ENCODE measurements around the gene NAA80.
"Not testable (repeated sequence)": the region's sequence is repeated elsewhere in the genome, so short reads cannot be mapped to it uniquely, and the experiment has no call there.

NAA80 gene

DNA sequence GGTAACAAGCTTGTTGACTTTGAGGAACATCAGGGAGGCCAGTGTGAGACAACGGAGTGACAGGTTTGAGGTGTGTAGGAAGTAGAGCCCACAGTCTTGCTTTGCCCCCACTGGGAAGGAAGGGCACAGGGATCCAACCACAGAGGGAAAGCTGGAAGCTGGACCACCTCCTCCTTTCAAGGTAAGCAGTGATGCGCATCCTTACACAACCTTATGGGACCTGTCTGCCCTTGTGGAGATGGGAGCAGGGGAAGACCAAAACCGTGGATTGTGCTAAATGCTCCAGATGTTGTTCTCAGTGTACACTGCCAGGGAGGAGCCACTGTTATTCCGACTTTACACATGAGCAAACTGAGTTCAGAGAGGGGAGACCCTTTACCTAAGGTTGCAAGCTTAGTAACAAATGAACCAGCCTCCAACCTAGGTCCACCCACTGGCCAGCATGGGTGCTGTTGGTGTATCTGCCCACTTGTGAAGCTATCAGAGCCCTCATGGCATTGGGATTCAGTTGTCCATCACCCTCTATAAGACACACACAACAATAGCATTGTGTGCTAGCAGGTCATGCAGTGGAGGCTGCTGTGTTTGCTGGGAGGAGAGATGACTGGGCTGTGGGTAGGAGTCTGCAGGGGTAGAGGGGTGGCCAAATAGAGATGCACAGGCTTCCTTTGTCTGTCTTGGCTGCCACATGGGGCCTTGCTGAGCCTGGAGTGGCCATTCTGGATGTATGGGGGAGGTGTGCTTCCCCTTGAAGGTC is 20.9 kb downstream of the NAA80 start:
- ATAC-seq (replicated peaks) (peak in 1 of 2 donors; percentile 22), DNase-seq (no peak)
- H3K4me3 Mint-ChIP-seq = no peak overlapping the region
- no peaks in the 10 kb centered on the region for H3K36me3 Mint-ChIP-seq
- H3K4me1 Mint-ChIP-seq = peaks cover 16 to 28% of the 10 kb centered on the region in 2 donors
- peaks cover 35 to 43% of the 10 kb centered on the region in 2 donors for H3K27me3 Mint-ChIP-seq
- H3K9me3 Mint-ChIP-seq = no peaks in the 10 kb centered on the region
- no peak overlapping the region for H3K27ac Mint-ChIP-seq

DNA sequence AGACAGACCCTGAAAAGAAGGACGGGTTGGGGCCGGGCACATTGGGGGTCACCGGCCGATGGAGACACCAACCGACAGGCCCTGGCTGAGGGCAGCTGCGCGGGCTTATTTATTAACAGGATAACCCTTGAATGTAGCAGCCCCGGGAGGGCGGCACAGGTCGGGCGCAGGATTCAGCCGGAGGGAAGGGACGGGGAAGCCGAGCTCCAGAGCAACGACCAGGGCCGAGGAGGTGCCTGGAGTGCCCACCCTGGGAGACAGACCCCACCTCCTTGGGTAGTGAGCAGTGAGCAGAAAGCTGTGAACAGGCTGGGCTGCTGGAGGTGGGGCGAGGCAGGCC is 22.5 kb downstream of the NAA80 start:
- ATAC-seq (replicated peaks) (no peak), DNase-seq (no peak)
- Mint-ChIP-seq H3K4me1 (peaks cover 20 to 34% of the 10 kb centered on the region in 2 donors), H3K27me3 (peaks cover 40 to 49% of the 10 kb centered on the region in 2 donors), H3K27ac (no peak overlapping the region), H3K4me3 (no peak overlapping the region), H3K9me3 (no peaks in the 10 kb centered on the region), H3K36me3 (no peaks in the 10 kb centered on the region)

DNA sequence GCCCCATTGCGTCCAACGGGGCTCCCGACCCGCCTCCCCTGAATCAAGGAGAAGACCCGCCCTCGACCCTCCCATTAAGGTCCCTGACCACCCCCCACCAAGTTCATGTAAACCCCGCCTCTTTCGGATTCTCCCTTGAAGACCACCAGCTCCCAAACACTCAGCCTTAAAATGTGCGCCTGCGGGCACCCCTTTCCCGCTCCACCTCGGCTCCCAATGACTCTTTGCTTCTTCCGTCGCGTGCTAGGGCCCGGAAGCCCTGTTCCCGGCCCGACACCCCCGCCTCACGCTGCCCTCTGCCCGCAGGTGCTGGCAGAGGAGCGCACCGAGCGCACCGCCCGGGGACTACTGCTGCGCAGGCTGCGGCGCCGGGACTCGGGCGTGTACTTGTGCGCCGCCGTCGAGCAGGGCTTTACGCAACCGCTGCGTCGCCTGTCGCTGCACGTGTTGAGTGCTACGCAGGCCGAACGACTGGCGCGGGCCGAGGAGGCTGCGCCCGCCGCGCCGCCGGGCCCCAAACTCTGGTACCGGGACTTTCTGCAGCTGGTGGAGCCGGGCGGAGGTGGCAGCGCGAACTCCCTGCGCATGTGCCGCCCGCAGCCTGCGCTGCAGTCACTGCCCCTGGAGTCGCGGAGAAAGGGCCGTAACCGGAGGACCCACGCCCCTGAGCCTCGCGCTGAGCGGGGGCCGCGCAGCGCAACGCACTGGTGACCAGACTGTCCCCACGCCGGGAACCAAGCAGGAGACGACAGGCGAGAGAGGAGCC is 23.0 kb downstream of the NAA80 start:
- DNase-seq (no peak), ATAC-seq (replicated peaks) (no peak)
- Mint-ChIP-seq H3K4me1 (peaks cover 20 to 34% of the 10 kb centered on the region in 2 donors), H3K36me3 (no peaks in the 10 kb centered on the region), H3K27me3 (peaks cover 40 to 49% of the 10 kb centered on the region in 2 donors), H3K9me3 (no peaks in the 10 kb centered on the region), H3K4me3 (peak overlapping the region; percentile 63 to 83), H3K27ac (peak overlapping the region; percentile 81)

DNA sequence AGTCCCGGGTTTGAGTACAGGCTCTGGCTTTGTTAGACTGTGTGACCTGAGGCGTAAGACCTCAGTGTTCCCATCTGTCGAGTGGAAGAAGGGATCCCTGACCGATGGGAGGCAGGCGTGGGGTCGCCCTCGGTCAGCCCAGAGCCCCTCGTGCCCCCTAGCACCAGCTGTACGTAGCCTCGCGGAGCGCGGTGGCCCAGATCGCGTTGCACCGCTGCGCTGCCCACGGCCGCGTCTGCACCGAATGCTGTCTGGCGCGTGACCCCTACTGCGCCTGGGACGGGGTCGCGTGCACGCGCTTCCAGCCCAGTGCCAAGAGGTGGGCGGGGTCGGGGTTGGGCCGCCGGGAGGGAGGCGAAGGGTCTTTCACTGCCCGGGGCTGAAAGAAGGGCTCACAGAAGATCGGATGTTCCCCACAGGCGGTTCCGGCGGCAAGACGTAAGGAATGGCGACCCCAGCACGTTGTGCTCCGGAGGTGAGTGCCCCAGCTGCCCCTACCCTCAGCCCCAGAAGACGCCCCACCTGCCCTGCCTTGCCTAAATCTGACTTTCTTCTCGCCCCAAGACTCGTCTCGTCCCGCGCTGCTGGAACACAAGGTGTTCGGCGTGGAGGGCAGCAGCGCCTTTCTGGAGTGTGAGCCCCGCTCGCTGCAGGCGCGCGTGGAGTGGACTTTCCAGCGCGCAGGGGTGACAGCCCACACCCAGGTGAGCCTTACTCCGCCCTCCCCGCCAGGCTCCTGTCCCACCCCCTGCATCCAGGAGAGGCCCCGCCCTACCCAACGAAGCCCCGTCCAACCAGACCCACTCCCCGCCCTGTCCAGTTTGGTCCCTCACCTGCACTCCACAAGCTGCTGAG is 23.8 kb downstream of the NAA80 start:
- Mint-ChIP-seq H3K27me3 (peaks cover 40 to 49% of the 10 kb centered on the region in 2 donors), H3K4me1 (peaks cover 20 to 34% of the 10 kb centered on the region in 2 donors), H3K27ac (peak overlapping the region; percentile 51), H3K9me3 (no peaks in the 10 kb centered on the region), H3K4me3 (peak overlapping the region; percentile 37 to 83), H3K36me3 (no peaks in the 10 kb centered on the region)
- ATAC-seq (replicated peaks) (no peak), DNase-seq (no peak)

DNA sequence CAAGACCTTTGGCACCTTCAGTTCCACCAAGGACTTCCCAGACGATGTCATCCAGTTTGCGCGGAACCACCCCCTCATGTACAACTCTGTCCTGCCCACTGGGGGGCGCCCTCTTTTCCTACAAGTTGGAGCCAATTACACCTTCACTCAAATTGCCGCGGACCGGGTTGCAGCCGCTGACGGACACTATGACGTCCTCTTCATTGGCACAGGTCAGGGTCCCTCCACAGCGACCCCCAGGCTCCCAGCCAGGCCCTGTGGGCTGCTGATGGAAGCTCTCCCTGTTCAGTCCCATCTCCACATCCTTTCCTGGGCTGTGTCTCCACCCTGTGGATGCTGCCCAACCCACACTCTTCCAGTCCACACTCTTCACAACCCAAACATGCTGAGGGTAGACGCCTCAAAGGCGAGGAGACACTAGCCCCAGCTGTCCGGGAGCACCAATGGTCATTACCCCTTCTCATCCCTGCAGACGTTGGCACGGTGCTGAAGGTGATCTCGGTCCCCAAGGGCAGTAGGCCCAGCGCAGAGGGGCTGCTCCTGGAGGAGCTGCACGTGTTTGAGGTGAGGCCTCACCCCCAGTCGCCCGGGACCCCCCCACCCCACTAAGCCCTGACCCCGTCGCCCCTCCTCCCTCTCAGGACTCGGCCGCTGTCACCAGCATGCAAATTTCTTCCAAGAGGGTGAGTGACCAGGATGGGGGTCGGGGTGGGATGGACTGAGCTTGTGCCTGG is 24.7 kb downstream of the NAA80 start:
- H3K9me3 Mint-ChIP-seq = no peaks in the 10 kb centered on the region
- peaks cover 20 to 34% of the 10 kb centered on the region in 2 donors for H3K4me1 Mint-ChIP-seq
- peaks cover 40 to 58% of the 10 kb centered on the region in 2 donors for H3K27me3 Mint-ChIP-seq
- peak; percentile 64 for DNase-seq
- peak; percentile 43 to 50 for ATAC-seq (replicated peaks)
- H3K4me3 Mint-ChIP-seq = peak overlapping the region; percentile 42 to 43
- peak overlapping the region; percentile 32 for H3K27ac Mint-ChIP-seq
- no peaks in the 10 kb centered on the region for H3K36me3 Mint-ChIP-seq

DNA sequence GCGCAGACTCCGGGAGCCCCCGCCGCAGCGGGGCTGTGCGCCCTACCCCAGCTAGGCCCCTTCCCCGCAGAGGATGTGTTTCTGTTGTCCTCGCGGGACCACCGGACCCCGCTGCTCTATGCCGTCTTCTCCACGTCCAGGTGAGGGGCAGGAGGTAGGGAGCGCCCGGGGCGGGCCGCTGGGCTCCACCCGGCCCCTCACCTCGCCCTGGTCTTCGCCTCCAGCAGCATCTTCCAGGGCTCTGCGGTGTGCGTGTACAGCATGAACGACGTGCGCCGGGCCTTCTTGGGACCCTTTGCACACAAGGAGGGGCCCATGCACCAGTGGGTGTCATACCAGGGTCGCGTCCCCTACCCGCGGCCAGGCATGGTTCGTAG is 25.5 kb downstream of the NAA80 start:
- H3K36me3 Mint-ChIP-seq = no peaks in the 10 kb centered on the region
- no peak for ATAC-seq (replicated peaks)
- H3K9me3 Mint-ChIP-seq = no peaks in the 10 kb centered on the region
- DNase-seq = no peak
- H3K4me3 Mint-ChIP-seq = peak overlapping the region; percentile 43 to 85
- H3K27me3 Mint-ChIP-seq = peaks cover 44 to 66% of the 10 kb centered on the region in 2 donors
- peak overlapping the region; percentile 89 for H3K27ac Mint-ChIP-seq
- H3K4me1 Mint-ChIP-seq = peaks cover 20 to 34% of the 10 kb centered on the region in 2 donors

DNA sequence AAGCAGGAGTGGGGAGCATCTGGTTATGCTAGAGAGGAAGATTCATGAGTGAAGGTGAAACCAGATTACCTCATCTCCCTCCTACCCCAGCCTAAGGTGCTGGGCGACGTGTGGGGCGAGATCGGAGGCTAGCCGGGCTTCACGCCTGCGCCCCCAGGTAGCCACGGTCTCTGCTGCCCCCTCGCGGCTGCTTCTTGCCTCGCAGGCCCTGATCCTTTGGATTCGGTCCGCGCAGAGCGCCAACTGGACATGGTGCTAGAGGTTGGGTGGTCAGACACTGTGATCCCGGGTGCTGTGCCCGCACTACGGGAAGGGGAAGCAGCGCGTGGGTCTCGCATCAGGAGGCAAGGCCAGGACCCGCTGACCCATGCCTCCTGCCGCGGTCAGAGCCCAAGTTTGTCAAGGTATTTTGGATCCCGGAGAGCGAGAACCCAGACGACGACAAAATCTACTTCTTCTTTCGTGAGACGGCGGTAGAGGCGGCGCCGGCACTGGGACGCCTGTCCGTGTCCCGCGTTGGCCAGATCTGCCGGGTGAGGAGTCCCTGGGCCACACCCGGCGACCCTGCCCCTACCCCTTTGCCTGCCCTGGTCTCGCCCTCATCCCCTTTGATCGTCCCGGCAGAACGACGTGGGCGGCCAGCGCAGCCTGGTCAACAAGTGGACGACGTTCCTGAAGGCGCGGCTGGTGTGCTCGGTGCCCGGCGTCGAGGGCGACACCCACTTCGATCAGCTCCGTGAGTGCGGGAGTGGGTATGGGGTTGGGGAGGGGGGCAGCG is 26.1 kb downstream of the NAA80 start:
- peak overlapping the region; percentile 89 for H3K27ac Mint-ChIP-seq
- H3K36me3 Mint-ChIP-seq = no peaks in the 10 kb centered on the region

DNA sequence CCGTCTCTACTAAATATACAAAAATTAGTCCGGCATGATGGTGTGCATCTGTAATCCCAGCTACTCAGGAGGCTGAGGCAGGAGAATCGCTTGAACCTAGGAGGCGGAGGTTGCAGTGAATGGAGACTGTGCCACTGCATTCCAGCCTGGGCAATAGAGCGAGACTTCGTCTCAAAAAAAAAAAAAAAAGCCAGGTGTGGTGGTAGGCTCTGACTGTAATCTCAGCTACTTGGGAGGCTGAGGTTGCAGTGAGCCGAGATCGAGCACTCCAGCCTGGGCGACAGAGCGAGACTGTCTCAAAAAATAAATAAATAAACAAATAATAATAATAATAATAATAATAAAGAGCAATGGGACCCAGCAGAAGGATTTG is 26.7 kb downstream of the NAA80 start:
- peaks cover 44 to 72% of the 10 kb centered on the region in 2 donors for H3K27me3 Mint-ChIP-seq
- not testable (repeated sequence) for ATAC-seq (replicated peaks); H3K4me3 Mint-ChIP-seq

More for the DNA sequence above, 26.1 kb downstream of the NAA80 start:
- ATAC-seq (replicated peaks) (peak; percentile 93 to 94), DNase-seq (peak; percentile 81)
- H3K9me3 Mint-ChIP-seq = no peaks in the 10 kb centered on the region
- peaks cover 45 to 72% of the 10 kb centered on the region in 2 donors for H3K27me3 Mint-ChIP-seq
- peaks cover 20 to 34% of the 10 kb centered on the region in 2 donors for H3K4me1 Mint-ChIP-seq
- H3K4me3 Mint-ChIP-seq = peak overlapping the region; percentile 77 to 85

DNA sequence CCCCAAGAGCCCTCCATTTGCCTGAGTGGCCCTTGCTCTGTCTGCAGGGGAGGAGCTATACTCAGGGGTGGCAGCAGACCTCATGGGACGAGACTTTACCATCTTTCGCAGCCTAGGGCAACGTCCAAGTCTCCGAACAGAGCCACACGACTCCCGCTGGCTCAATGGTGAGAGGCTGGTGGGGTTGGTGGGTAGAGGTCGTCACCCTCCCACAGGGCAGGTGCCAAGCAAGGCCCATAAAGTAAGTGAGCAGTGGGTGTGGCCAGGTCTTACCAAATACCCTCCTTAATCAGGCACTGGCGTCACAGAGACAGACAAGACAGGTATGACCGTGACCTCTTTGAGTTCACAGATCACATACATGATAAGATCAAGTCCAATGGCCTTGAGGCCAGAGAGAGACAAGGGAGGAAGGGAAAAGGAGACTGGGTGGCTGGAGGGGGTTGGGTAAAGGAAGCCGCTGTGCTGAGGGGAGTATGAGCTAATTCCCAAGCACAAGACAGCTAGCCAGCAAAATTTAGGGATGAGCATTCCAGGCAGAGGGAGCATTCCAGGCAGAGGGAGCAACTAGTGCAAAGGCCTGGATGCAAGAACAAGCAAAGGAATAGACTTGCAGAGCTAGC is 27.8 kb downstream of the NAA80 start:
- peaks cover 44 to 77% of the 10 kb centered on the region in 2 donors for H3K27me3 Mint-ChIP-seq
- H3K4me1 Mint-ChIP-seq = peaks cover 20 to 34% of the 10 kb centered on the region in 2 donors
- no peak overlapping the region for H3K4me3 Mint-ChIP-seq
- H3K27ac Mint-ChIP-seq = no peak overlapping the region
- H3K9me3 Mint-ChIP-seq = no peaks in the 10 kb centered on the region
- ATAC-seq (replicated peaks) (no peak), DNase-seq (no peak)
- H3K36me3 Mint-ChIP-seq = no peaks in the 10 kb centered on the region

More for the DNA sequence above, 26.7 kb downstream of the NAA80 start:
- H3K27ac Mint-ChIP-seq, H3K36me3 Mint-ChIP-seq, DNase-seq, H3K9me3 Mint-ChIP-seq: not testable (repeated sequence)
- H3K4me1 Mint-ChIP-seq = peaks cover 20 to 34% of the 10 kb centered on the region in 2 donors

DNA sequence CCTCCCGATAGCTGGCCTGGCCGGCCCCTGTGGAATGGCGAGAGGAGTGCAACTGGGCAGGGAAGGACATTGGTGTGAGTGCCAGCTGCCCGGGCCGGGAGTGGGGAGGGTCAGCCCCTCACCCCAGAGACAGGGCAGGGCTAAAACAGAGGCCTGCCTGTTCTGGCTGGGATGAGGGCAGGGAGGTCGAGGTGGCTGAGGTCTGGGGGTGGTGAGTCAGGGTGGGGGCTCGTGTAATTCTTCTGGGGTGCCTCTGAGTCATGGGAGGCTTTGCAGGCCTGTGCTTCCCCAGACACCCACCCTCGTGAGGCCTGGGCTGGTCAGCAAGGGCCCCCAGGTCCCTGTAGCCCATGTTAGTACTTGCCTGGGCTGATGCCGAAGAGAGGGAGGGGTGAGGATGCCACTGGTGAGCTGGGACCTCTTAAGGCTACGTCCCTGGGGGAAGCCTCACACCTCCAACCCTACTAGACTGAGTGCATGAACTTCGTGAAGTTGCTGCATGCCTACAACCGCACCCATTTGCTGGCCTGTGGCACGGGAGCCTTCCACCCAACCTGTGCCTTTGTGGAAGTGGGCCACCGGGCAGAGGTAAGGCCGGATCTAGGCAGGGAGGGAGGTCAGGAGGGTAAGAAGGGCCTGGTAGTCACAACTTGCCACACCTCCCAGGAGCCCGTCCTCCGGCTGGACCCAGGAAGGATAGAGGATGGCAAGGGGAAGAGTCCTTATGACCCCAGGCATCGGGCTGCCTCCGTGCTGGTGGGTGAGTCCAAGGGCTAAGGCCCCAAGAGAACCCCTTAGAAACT is 28.6 kb downstream of the NAA80 start:
- ATAC-seq (replicated peaks) (no peak), DNase-seq (no peak)
- Mint-ChIP-seq H3K36me3 (no peaks in the 10 kb centered on the region), H3K4me3 (no peak overlapping the region), H3K27me3 (peaks cover 42 to 76% of the 10 kb centered on the region in 2 donors), H3K9me3 (no peaks in the 10 kb centered on the region), H3K4me1 (peaks cover 15 to 26% of the 10 kb centered on the region in 2 donors), H3K27ac (no peak overlapping the region)

DNA sequence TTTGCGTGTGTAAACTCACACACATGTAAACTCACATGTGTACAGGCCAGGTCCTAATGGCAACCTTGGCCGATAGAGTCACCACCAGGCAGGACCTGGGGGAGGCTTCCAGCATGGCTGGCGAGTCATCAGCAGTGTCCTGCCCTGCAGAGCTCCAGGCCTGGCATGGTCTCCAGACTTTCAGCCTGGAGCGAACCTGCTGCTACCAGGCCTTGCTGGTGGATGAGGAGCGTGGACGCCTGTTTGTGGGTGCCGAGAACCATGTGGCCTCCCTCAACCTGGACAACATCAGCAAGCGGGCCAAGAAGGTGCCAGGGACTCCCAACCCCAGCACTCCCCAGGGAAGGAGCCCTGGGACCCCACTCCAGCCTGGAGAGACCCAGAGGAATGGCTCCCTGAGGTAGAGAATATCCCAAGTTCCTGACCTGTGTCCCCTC is 29.2 kb downstream of the NAA80 start:
- H3K27me3 Mint-ChIP-seq = peaks cover 37 to 71% of the 10 kb centered on the region in 2 donors
- H3K36me3 Mint-ChIP-seq = no peaks in the 10 kb centered on the region
- ATAC-seq (replicated peaks) (no peak), DNase-seq (no peak)
- H3K4me1 Mint-ChIP-seq = peaks cover 13 to 20% of the 10 kb centered on the region in 2 donors
- no peak overlapping the region for H3K27ac Mint-ChIP-seq
- no peaks in the 10 kb centered on the region for H3K9me3 Mint-ChIP-seq
- no peak overlapping the region for H3K4me3 Mint-ChIP-seq

DNA sequence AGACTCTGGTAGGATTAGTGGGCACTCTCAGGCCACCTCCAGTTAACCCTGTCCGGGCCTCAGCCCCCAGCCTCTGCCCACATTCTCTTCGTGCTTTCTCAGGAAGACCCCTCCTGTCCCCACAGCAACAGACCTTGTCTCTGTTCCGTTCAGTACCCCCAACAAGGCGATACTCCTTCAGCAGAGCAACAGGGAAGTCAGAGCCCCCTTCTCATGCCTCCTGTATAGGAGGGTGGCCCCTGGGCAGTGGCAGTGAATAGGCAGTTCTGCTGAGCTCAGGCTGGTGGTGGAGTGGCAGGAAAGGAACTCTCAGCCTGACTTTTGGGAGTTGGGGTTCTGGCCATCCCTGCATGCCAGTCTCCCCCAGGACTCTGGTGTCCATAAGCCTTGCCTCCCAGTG is 29.7 kb downstream of the NAA80 start:
- peaks cover 32 to 66% of the 10 kb centered on the region in 2 donors for H3K27me3 Mint-ChIP-seq
- no peak overlapping the region for H3K27ac Mint-ChIP-seq
- H3K36me3 Mint-ChIP-seq = no peaks in the 10 kb centered on the region
- H3K4me1 Mint-ChIP-seq = peaks cover 11 to 15% of the 10 kb centered on the region in 2 donors
- DNase-seq (no peak), ATAC-seq (replicated peaks) (no peak)
- H3K9me3 Mint-ChIP-seq = no peaks in the 10 kb centered on the region
- H3K4me3 Mint-ChIP-seq = no peak overlapping the region
